ENCODE data around the gene MT1A.
"Not testable (repeated sequence)": the region's sequence is repeated elsewhere in the genome, so short reads cannot be mapped to it uniquely, and the experiment has no call there.

Gene MT1A

GRCh38 chr16:56658327-56658875 lies 19.9 kb downstream of the MT1A start:
- DNase-seq = no peak

- DNase-seq = no peak
These were observed 24.2 kb downstream of the MT1A start for GRCh38 chr16:56662357-56663354.

DNA sequence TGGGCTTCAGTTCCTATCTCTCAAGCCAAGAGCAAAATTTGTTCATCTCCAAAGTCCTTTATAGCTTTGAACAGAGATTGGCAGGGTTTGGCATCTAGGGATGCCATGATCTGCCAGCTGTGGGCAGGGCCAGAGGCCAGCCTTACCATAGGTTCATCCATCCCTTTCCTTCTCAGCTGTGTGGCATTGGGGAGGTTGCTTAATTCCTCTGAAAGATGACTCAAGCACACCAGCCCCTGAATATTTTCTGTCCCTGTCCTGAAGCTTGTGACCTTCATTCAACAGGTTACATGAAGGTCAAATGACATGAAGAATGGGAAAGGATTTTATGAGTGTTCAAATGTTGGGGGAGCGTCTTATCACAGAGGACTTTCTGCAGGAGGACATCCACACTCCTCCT lies 26.0 kb downstream of the MT1A start:
- no peak for DNase-seq

- not testable (repeated sequence) for DNase-seq
These were observed 27.1 kb downstream of the MT1A start for GRCh38 chr16:56665286-56666261.

GRCh38 chr16:56667581-56668571 lies 29.4 kb downstream of the MT1A start, which contains the start of gene MT1G:
Gene MT1G, minus strand, starts transcription at chr16:56668065. Its CDS starts 72 bp downstream, at chr16:56667993.
- no peak for DNase-seq

DNA sequence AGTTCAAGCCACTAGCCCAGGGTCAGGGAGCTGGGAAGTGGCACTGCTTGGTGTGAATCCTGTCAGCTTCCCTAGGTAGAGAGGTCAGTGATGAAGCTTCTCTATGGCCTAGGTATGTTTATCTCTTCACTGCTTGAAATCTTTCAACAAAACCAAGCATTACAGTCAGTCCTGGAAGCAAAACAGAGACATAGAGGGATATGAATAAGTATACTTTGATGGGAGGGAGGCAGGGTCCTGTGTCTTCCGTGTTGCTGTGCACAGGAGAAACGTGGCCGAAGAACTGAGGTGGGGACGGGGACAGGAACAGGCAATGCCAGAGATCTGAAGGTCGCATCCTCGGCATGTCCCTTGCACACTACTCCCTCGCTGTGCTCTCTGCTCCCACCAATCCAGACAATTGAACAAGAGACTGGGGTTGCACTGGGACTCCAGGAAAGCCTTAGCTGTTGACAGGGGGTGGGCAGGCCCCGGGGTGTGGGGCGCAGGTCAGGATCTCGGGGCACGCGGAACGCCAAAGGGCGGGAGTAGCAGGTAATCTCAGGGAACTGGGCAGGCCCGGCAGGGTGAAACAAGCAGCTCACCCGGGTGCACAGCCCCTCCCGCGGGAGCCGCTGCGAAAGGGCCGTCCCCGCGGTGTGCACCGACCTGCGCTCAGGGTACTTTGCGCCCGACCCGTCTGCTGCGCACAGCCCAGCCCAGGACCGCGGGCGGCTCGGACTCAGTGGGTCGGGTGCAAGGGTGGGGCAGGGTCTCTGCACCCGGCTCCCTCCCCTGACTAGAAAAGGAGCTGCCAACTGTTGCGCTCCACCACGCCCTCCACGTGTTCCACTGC lies 30.8 kb downstream of the MT1A start, which contains the start of gene MT1H:
Gene MT1H, plus strand, starts transcription at position 810 of the 835 bp plus-strand sequence. CDS start 71 bp downstream, outside the sequence.
- DNase-seq = no peak

GRCh38 chr16:56669840-56670619 lies 31.6 kb downstream of the MT1A start:
- DNase-seq = no peak

DNA sequence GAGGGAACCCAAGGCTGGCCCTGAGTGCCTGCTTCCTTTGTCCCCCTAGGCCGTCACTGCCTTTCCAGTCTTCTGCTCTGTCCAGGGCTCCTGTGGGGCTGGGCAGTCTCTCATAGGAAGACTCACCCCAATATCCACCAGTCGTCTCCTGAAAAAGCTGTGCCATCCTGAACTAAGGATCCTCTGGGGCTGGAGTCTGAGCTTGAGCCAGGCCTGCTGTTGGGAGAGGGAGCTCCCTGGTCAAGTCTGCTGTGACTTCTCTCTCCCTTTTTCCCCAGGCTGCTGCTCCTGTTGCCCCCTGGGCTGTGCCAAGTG lies 32.1 kb downstream of the MT1A start:
- DNase-seq = no peak

GRCh38 chr16:56671691-56672090 lies 33.2 kb downstream of the MT1A start:
- not testable (repeated sequence) for DNase-seq

GRCh38 chr16:56672171-56672570 lies 33.7 kb downstream of the MT1A start:
- DNase-seq = not testable (repeated sequence)

DNA sequence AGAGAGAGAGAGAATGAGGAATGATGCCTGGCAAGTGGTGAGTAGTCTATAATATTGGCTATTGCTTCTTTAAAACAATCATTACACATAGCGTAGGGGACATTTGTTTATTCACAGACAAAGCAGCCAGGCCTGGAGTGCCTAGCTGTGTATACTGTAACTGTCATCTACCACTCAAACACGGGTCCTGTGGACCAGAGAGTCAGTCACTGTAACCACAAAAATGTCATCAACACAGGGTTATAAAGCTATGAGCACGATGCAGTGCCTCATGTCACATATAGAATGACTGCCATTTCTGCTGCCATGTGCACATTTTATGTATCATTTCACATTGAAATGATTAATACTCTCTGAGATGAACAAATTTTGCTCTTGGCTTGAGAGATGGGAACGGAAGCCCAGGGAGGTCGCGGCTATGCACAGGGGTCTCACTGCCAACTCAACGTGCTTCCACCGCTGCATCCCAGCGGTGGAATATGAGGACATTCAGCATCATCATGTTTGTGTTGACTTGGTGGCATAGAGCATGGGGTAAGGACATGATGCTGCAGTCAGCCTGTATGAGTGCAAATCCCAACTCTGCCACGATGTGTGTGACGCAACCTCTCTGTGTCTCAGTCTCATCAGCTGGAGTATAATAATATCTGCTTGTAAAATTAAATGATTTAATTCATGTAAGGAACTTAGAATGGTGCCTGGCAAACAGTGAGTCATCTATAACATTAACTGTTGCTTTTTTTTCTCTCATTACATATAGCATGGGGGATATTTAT lies 34.5 kb downstream of the MT1A start:
- DNase-seq = no peak

DNA sequence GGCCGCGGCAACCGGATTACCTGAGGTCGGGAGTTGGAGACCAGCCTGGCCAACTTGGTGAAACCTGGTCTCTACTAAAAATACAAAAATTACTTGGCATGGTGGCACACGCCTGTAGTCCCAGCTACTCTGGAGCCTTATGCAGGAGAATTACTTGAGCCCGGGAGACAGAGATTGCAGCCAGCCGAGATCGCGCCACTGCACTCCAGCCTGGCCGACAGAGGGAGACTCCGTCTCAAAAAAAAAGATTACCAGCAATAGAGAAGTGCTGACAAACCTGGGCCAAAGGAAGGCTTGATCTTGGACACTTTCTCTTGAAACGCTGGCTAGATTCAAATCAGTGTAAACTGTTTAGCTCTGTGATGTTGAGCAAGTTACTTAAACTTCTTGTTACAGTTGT lies 35.5 kb downstream of the MT1A start:
- DNase-seq = peak; percentile 45

DNA sequence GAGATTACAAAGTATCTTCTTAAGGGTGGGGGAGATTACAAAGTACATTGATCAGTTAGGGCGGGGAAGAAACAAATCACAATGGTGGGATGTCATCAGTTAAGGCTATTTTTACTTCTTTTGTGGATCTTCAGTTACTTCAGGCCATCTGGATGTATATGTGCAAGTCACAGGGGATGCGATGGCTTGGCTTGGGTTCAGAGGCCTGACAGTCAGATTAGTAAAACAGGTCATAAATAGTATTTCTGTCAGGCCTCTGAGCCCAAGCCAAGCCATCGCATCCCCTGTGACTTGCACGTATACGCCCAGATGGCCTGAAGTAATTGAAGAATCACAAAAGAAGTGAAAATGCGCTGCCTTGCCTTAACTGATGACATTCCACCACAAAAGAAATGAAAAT lies 36.1 kb downstream of the MT1A start:
- DNase-seq = not testable (repeated sequence)

- no peak for DNase-seq
These were observed 37.3 kb downstream of the MT1A start for GRCh38 chr16:56675685-56676210.

- no peak for DNase-seq
These were observed 39.0 kb downstream of the MT1A start for GRCh38 chr16:56677474-56677873.

DNA sequence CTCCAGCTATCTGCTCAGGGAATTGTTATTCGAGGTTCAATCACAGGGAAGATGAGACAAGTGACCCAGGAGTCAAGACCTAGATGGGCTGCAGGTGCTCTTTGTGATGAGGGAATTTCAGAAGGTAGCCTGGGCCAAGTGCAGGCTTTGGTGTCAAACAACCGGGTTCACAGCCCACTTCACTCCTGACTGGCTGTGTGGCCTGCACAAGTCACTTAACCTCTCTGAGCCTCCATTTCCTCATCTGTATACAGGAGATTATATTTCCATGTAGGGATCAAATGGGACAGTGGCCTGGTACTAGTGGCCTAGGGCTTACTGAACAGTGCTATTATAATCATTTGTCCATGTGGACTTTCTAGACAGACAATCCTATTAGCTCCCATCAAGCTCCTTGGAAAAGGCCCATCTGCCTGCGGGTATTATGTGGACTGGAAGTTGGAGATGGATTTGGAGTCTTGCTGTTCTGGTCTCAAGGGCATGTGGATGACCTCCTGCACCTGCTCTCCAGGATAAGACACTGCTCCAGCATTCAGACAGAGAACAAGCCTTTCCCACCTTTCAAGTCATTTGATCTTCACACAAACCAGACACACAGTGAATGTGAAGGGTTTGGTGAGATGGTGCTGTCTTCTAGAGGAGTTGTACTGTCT lies 40.7 kb downstream of the MT1A start:
- no peak for DNase-seq

- DNase-seq = no peak
These were observed 41.4 kb downstream of the MT1A start for GRCh38 chr16:56679818-56680217.

Measured in femur (tissue), 1 donor.